Kidney (tissue), 14 donors: ENCODE measurements around the gene COPS3. TPM values are rescaled to one million over a fixed set of nuclear protein-coding genes. Genes with fewer than 3 reads are reported as not detected.

Source experiments
- DNase-seq, 5 donors: peaks; one replicate each; pipeline ENCODE4 v3.0.0-alpha.2; 2013 to 2020
- FAIRE-seq: peaks from 2 replicates; lab custom pipeline; 2012; peaks lifted over from hg19 to GRCh38; lab: Jason Lieb, UNC
- H3K27ac ChIP-seq, 2 donors: one replicate each; pipeline ENCODE4 v1.7.0; 2013; ENCODE audit warnings: low read depth in 2 of 2, low read length in 2 of 2, inconsistent platforms in 1 of 2
- H3K27me3 ChIP-seq: one replicate; pipeline ENCODE4 v1.7.1; 2013; ENCODE audit warnings: low read length, inconsistent platforms; ENCODE audit not compliant: control insufficient read depth, insufficient read depth
- H3K36me3 ChIP-seq, 3 donors: one replicate each; pipeline versions ENCODE4 v1.7.0 to v1.7.1; 2013; ENCODE audit warnings: low read length in 3 of 3, control low read depth in 1 of 3, inconsistent platforms in 1 of 3; ENCODE audit not compliant: insufficient read depth in 3 of 3, control insufficient read depth in 2 of 3
- H3K4me1 ChIP-seq, 3 donors: one replicate each; pipeline versions ENCODE4 v1.7.0 to v1.7.1; 2013; ENCODE audit warnings: low read length in 3 of 3, inconsistent platforms in 1 of 3, low read depth in 1 of 3; ENCODE audit not compliant: control insufficient read depth in 2 of 3, insufficient read depth in 2 of 3
- H3K4me3 ChIP-seq, 3 donors: one replicate each; pipeline versions ENCODE4 v1.7.0 to v1.8.1; 2013; ENCODE audit warnings: low read length in 3 of 3, control low read depth in 1 of 3, inconsistent platforms in 1 of 3
- H3K9ac ChIP-seq, 3 donors: one replicate each; pipeline versions ENCODE4 v1.7.0 to v1.7.1; 2013; ENCODE audit warnings: low read length in 3 of 3, control low read depth in 1 of 3, inconsistent platforms in 1 of 3
- H3K9me3 ChIP-seq, 3 donors: one replicate each; pipeline versions ENCODE4 v1.7.0 to v1.7.1; 2013; ENCODE audit warnings: low read length in 3 of 3, control low read depth in 1 of 3, inconsistent platforms in 1 of 3; ENCODE audit not compliant: control insufficient read depth in 2 of 3, insufficient read depth in 1 of 3
- intact Hi-C: fragments of 100-400 bp; cut with DNase I; formaldehyde crosslinking; loops from one replicate; pipeline ENCODE4 v1.11.1; 2022
- polyA plus RNA-seq: library from polyadenylated mRNA; stranded (reverse); fragments of 350-450 nt; fragmentation: Illumina TruSeq; extraction: RNeasy Lipid Tissue Mini Kit (QIAGEN cat#74804); gene quantifications from one replicate; pipeline ENCODE4 v1.2.3, GENCODE V29; 2014; ENCODE audit warnings: low read depth, low replicate concordance; ENCODE audit not compliant: insufficient read depth
- total RNA-seq: library from RNA; stranded (reverse); fragmentation: NEBNext Ultra II Directional; extraction: Animal tissue kit (Norgen Biotek cat#: 25700); gene quantifications from one replicate; pipeline ENCODE4 v1.2.1, GENCODE V29; 2021
- TF ChIP-seq, protein P1 (sequence below): IDR thresholded peaks from 3 replicates; pipeline ENCODE4 v1.5.1; 2012; ENCODE audit warnings: mild to moderate bottlenecking, moderate library complexity, borderline replicate concordance; ENCODE audit not compliant: insufficient read depth; ENCODE audit errors: extremely low read depth
- donor health status: control.
- donor health status: control.
- donor health status: control.
- donor health status: control.
- donor health status: control.
- donor health status: DM: yes; HTN: yes; CAD: no.
- donor health status: Normal renal cell carcinoma (clear cell type).

Gene COPS3
- total and polyA plus RNA-seq, 2 donors from 2014 or later, result 46.9 to 48.1 TPM

DNA sequence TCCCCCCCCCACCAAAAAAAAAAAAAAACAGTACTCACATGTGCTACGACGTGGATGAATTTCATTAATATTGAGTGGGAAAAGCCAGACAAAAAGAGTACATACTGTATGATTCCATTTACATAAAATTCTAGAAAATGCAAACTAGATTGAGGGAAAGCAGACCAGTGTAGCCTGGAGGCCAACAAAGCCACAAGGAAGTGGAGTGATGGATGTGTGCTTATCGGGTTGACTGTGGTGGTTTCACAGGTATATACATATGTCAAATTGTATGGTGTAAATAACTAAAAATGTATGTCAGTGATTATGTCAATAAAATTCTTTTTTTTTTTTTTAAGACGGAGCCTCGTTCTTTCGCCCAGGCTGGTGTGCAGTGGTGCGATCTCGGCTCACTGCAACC, 73.0 kb downstream of the COPS3 start:
- Histone ChIP-seq H3K4me3 (no peak overlapping the region), H3K27me3 (no peaks in the 10 kb centered on the region), H3K36me3 (peaks cover 0 to 6% (median 4%) of the 10 kb centered on the region in 3 donors), H3K9ac (no peak overlapping the region), H3K4me1 (peaks cover 0 to 26% (median 14%) of the 10 kb centered on the region in 3 donors), H3K9me3 (no peaks in the 10 kb centered on the region), H3K27ac (no peak overlapping the region)
- FAIRE-seq (no peak), DNase-seq (no peak)
- TF ChIP-seq, protein P1, sequence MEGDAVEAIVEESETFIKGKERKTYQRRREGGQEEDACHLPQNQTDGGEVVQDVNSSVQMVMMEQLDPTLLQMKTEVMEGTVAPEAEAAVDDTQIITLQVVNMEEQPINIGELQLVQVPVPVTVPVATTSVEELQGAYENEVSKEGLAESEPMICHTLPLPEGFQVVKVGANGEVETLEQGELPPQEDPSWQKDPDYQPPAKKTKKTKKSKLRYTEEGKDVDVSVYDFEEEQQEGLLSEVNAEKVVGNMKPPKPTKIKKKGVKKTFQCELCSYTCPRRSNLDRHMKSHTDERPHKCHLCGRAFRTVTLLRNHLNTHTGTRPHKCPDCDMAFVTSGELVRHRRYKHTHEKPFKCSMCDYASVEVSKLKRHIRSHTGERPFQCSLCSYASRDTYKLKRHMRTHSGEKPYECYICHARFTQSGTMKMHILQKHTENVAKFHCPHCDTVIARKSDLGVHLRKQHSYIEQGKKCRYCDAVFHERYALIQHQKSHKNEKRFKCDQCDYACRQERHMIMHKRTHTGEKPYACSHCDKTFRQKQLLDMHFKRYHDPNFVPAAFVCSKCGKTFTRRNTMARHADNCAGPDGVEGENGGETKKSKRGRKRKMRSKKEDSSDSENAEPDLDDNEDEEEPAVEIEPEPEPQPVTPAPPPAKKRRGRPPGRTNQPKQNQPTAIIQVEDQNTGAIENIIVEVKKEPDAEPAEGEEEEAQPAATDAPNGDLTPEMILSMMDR, result no peak
- intact Hi-C loops, result no loop called here

DNA sequence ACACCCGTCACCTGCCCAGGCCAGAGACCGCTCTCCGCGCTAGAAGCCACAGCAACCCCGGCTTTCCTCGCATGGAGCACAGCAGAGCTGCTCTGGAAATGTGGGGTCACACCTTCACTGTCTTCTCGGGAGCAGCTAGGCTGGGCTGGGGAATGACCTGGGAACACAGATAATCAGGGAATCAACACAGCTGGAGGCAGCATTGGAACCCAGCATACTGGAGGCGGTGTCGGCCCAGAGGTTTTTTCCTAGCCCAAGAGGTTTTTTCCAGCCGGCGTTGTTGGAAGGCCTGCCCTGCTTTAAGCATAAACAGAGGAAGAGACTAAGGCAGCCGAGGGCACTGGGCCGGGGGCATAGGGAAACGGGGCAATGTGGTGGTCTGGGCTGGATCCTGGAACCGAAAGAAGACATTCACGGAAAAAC, 74.1 kb downstream of the COPS3 start:
- Histone ChIP-seq H3K4me3 (no peak overlapping the region), H3K4me1 (peaks cover 0 to 26% (median 14%) of the 10 kb centered on the region in 3 donors), H3K27me3 (no peaks in the 10 kb centered on the region), H3K9me3 (no peaks in the 10 kb centered on the region), H3K36me3 (peaks cover 0 to 6% (median 4%) of the 10 kb centered on the region in 3 donors), H3K9ac (no peak overlapping the region), H3K27ac (peak overlapping the region; percentile 90 to 91)
- TF ChIP-seq, protein P1, result no peak
- DNase-seq (no peak), FAIRE-seq (no peak)
- intact Hi-C loops, result no loop called here

DNA sequence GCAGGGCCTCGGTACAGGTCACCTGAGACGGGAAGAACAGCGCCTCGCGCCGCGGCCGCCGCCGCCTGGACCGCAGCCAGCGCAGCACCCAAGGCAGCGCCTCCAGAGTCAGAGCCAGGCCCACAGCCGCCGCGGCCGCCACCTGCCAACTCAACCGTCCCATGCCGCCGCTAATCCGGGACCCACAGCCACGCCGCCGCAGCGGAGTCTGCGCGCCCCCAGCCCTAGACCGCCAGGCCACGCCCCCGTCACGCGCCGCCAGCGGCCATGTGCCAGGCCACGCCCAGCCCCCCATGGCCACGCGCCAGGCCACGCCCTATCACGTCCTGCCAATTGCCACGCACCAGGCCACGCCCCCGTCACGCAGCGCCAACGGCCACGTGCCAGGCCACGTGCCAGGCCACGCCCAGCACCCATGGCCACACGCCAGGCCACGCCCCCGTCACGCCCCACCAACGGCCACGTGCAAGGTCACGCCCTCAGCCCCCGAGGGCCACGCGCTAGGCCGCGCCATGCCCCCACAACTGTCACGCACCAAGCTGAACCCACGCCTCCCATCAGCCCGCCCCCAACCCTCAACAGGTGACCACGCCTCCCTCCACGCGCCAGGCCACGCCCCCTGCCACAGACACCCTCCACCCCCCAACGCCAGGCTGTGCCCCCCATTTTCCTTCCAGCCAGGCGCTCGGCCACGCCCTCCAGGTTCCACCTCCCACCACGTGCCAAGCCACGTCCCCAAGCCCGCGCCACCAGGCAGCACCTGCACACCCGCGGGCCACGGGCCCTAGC, 74.7 kb downstream of the COPS3 start, which contains the start of gene PLD6:
PLD6 (minus strand) TSS at position 210 of the 789 bp plus-strand sequence; CDS start at position 163, 47 bp downstream.
- FAIRE-seq (no peak), DNase-seq (peak; percentile 75 to 95 (median 84))
- Histone ChIP-seq H3K4me3 (peak within 1 kb of the TSS; percentile 3 to 61 (median 20)), H3K9me3 (no peaks in the 10 kb centered on the region), H3K27me3 (no peaks in the 10 kb centered on the region), H3K27ac (peak within 1 kb of the TSS; percentile 90 to 91), H3K36me3 (peaks cover 0 to 6% (median 3%) of the 10 kb centered on the region in 3 donors), H3K9ac (peak within 1 kb of the TSS in 2 of 3 donors; percentile 33 to 69), H3K4me1 (peaks cover 0 to 26% (median 14%) of the 10 kb centered on the region in 3 donors)
- intact Hi-C loops, result no loop called here
- TF ChIP-seq, protein P1, result no peak
